Amniotic stem cell (primary cell): Measurements from ENCODE around the gene SCN10A.

Source experiments
- DNase-seq: peaks from one replicate; lab custom pipeline; 2025; lab: John Stamatoyannopoulos, UW

The SCN10A gene

GRCh38 chr3:38773528-38773927 lies 42.5 kb downstream of the SCN10A start:
- DNase-seq, result no peak

GRCh38 chr3:38763569-38763968 lies 52.4 kb downstream of the SCN10A start:
- DNase-seq, result no peak

GRCh38 chr3:38758557-38758956 lies 57.5 kb downstream of the SCN10A start:
- DNase-seq, result no peak

- DNase-seq, result no peak
Measured at GRCh38 chr3:38757721-38758120, 58.3 kb downstream of the SCN10A start.

GRCh38 chr3:38756892-38757291 lies 59.1 kb downstream of the SCN10A start:
- DNase-seq, result no peak

- DNase-seq, result no peak
Measured at GRCh38 chr3:38755130-38755529, 60.9 kb downstream of the SCN10A start.

- no peak for DNase-seq
Measured at GRCh38 chr3:38746641-38747040, 69.4 kb downstream of the SCN10A start.

- DNase-seq, result no peak
Measured at GRCh38 chr3:38743043-38743442, 73.0 kb downstream of the SCN10A start.

GRCh38 chr3:38742550-38742949 lies 73.5 kb downstream of the SCN10A start:
- no peak for DNase-seq

GRCh38 chr3:38740537-38740936 lies 75.5 kb downstream of the SCN10A start:
- DNase-seq, result no peak

- DNase-seq, result no peak
Measured at GRCh38 chr3:38739931-38740330, 76.1 kb downstream of the SCN10A start.

GRCh38 chr3:38739396-38739689 lies 76.7 kb downstream of the SCN10A start:
- no peak for DNase-seq

- no peak for DNase-seq
Measured at GRCh38 chr3:38738630-38739395, 77.2 kb downstream of the SCN10A start.

GRCh38 chr3:38731522-38731921 lies 84.5 kb downstream of the SCN10A start:
- no peak for DNase-seq

- DNase-seq, result no peak
Measured at GRCh38 chr3:38730281-38730680, 85.7 kb downstream of the SCN10A start.

- no peak for DNase-seq
Measured at GRCh38 chr3:38728008-38728407, 88.0 kb downstream of the SCN10A start.

- DNase-seq, result no peak
Measured at GRCh38 chr3:38726751-38727150, 89.3 kb downstream of the SCN10A start.

GRCh38 chr3:38725726-38726419 lies 90.1 kb downstream of the SCN10A start:
- DNase-seq, result no peak

- DNase-seq, result no peak
Measured at GRCh38 chr3:38724392-38724736, 91.7 kb downstream of the SCN10A start.

GRCh38 chr3:38723569-38724391 lies 92.2 kb downstream of the SCN10A start:
- no peak for DNase-seq

GRCh38 chr3:38722781-38723568 lies 93.0 kb downstream of the SCN10A start:
- DNase-seq, result no peak

GRCh38 chr3:38721207-38721772 lies 94.7 kb downstream of the SCN10A start:
- no peak for DNase-seq
